HEK293 (cell line): ENCODE data around the gene MVB12B.

Source experiments
- CTCF ChIP-seq: fragments of 450-650 bp; formaldehyde crosslinking; IDR thresholded peaks from 2 replicates; pipeline ENCODE4 v1.5.1; 2016; ENCODE audit warnings: missing biosample characterization, missing genetic modification characterization
- EGR2 ChIP-seq: fragments of 450-650 bp; formaldehyde crosslinking; IDR thresholded peaks from 2 replicates; pipeline ENCODE4 v1.5.1; 2016; ENCODE audit warnings: low read depth, missing biosample characterization, missing genetic modification characterization
- YY1 ChIP-seq: fragments of 450-650 bp; formaldehyde crosslinking; IDR thresholded peaks from 2 replicates; pipeline ENCODE4 v1.5.1; 2018; ENCODE audit warnings: missing biosample characterization, missing genetic modification characterization
- ZNF530 ChIP-seq: fragments of 450-650 bp; formaldehyde crosslinking; IDR thresholded peaks from 2 replicates; pipeline ENCODE4 v1.5.1; 2016; ENCODE audit warnings: low read depth, missing biosample characterization, missing genetic modification characterization

GRCh38 chr9:126297661-126298060, 29.0 kb upstream of the MVB12B start:
- TF ChIP-seq CTCF (tag by site-specific recombination) = no peak
- TF ChIP-seq ZNF530 (tag by site-specific recombination) = no peak
- TF ChIP-seq EGR2 (tag by site-specific recombination) = no peak
- TF ChIP-seq YY1 = no peak
